T-cell (primary cell): Measurements from ENCODE around the gene TMEM223. TPM values are rescaled to one million over a fixed set of nuclear protein-coding genes. Genes with fewer than 3 reads are reported as not detected.
"Not testable (repeated sequence)": the region's sequence is repeated elsewhere in the genome, so short reads cannot be mapped to it uniquely, and the experiment has no call there.

Experiments
- ATAC-seq, 4 experiments: fragments of 200-7000 bp in 3 of 4; fragments of 150-1000 bp in 1 of 4; cut with Tn5 transposase; replicated peaks in 1 of 4; 1 replicate in 3 of 4; 2 replicates in 1 of 4; pipeline ENCODE4 v1.10.0; 2021; ENCODE audit warnings: moderate library complexity in 3 of 4, mild to moderate bottlenecking in 2 of 4, moderate number of reproducible peaks in 1 of 4
- CTCF ChIA-PET, 2 donors: fragments of 300-600 bp; sonication (Branson Sonifier 250); formaldehyde crosslinking; loops; one replicate each; lab custom pipeline; 2022; ENCODE audit warnings: antibody characterized with exemption in 2 of 2; lab: Charles Lee
- POLR2A ChIA-PET, 2 donors: fragments of 300-600 bp; sonication (Branson Sonifier 250); formaldehyde crosslinking; loops; one replicate each; lab custom pipeline; 2022; ENCODE audit warnings: antibody characterized with exemption in 2 of 2; lab: Charles Lee
- DNase-seq, 35 experiments: peaks; one replicate each; pipeline versions ENCODE4 v3.0.0 to v3.0.0-alpha.2; 2013 to 2023
- H3K27ac ChIP-seq: one replicate; pipeline ENCODE4 v1.5.1; 2013; ENCODE audit warnings: low read length
- H3K27me3 ChIP-seq, 2 experiments: replicated peaks in 1 of 2; 1 replicate in 1 of 2; 2 replicates in 1 of 2; pipeline versions ENCODE4 v1.6.1 to v1.7.0; 2013; ENCODE audit warnings: low read length in 1 of 2, mixed read lengths in 1 of 2; ENCODE audit not compliant: control insufficient read depth in 2 of 2, insufficient read depth in 2 of 2; ENCODE audit errors: extremely low read depth in 1 of 2
- H3K36me3 ChIP-seq, 2 donors: 1 replicate in 1 of 2; 2 replicates in 1 of 2; pipeline versions ENCODE4 v1.6.1 to v1.7.0; 2013; ENCODE audit warnings: low read length in 1 of 2; ENCODE audit not compliant: control insufficient read depth in 2 of 2, insufficient read depth in 1 of 2; ENCODE audit errors: extremely low read depth in 1 of 2
- H3K4me1 ChIP-seq, 2 experiments: 1 replicate in 1 of 2; 2 replicates in 1 of 2; pipeline versions ENCODE4 v1.6.1 to v1.7.0; 2013; ENCODE audit warnings: low read length in 2 of 2, mixed read lengths in 1 of 2; ENCODE audit not compliant: insufficient read depth in 2 of 2, control insufficient read depth in 1 of 2; ENCODE audit errors: extremely low read depth in 1 of 2
- H3K4me3 ChIP-seq, 2 donors: 1 replicate in 1 of 2; 2 replicates in 1 of 2; pipeline versions ENCODE4 v1.5.1 to v1.7.0; 2013; ENCODE audit warnings: mild to moderate bottlenecking in 2 of 2, low read length in 1 of 2, moderate library complexity in 1 of 2; ENCODE audit not compliant: control insufficient read depth in 1 of 2; ENCODE audit errors: extremely low read depth in 1 of 2
- H3K9me3 ChIP-seq: 2 replicates; pipeline ENCODE4 v1.7.0; 2013
- H3K27ac Mint-ChIP-seq, 2 donors: one replicate each; pipeline ENCODE4 v1.8.0; 2020 to 2021; ENCODE audit warnings: mild to moderate bottlenecking in 2 of 2, mixed read lengths in 2 of 2
- H3K27me3 Mint-ChIP-seq, 2 donors: one replicate each; pipeline ENCODE4 v1.8.0; 2021 to 2022; ENCODE audit warnings: mixed read lengths in 2 of 2
- H3K36me3 Mint-ChIP-seq: one replicate; pipeline ENCODE4 v1.8.0; 2021; ENCODE audit warnings: mixed read lengths
- H3K4me1 Mint-ChIP-seq, 3 donors: one replicate each; pipeline ENCODE4 v1.8.0; 2020 to 2022; ENCODE audit warnings: mixed read lengths in 3 of 3, mild to moderate bottlenecking in 1 of 3
- H3K4me3 Mint-ChIP-seq, 3 donors: one replicate each; pipeline ENCODE4 v1.8.0; 2020 to 2022; ENCODE audit warnings: mild to moderate bottlenecking in 3 of 3, mixed read lengths in 3 of 3, moderate library complexity in 3 of 3
- H3K9me3 Mint-ChIP-seq, 3 donors: one replicate each; pipeline ENCODE4 v1.8.0; 2020 to 2022; ENCODE audit warnings: mixed read lengths in 3 of 3
- WGBS: methylation state at CpG from one replicate; pipeline ENCODE4 v1.1.5; 2013; ENCODE audit warnings: missing lambda C conversion rate; ENCODE audit not compliant: insufficient coverage; 5-methylcytosine and 5-hydroxymethylcytosine counted together
- total RNA-seq, 35 experiments: library from RNA in 6 of 35; stranded (reverse) in 6 of 35; fragments of 120-200 nt in 1 of 35; gene quantifications; one replicate each; pipeline versions ENCODE4 v1.2.1 to v1.2.4 and lab custom pipeline; 2013 to 2026

TMEM223 gene
- total RNA-seq, 5 donors from 2014 or later (not counting 1 experiment from before 2014, with no cell fraction given): 11.2 to 27.6 (median 23.0) TPM

- peaks cover 4 to 37% of the 10 kb centered on the region in 2 experiments for H3K4me1 ChIP-seq
- WGBS: under 1% methylated on average over 41 of the region's 47 CpGs
- H3K4me3 Mint-ChIP-seq: peak within 1 kb of the TSS; percentile 83 to 97 (median 91)
- peaks cover 15 to 30% (median 28%) of the 10 kb centered on the region in 3 donors for H3K4me1 Mint-ChIP-seq
- ATAC-seq (peak; percentile 94 to 95 (median 95)), DNase-seq (peak; percentile 92 to 99 (median 96))
- ChIA-PET CTCF (interaction anchor here (0.5 to 2.1 kb wide), 32 partner anchors 9 to 364 kb away, joined by 3 to 32 read pairs (median 4); partner anchors contain the start of genes TMEM179B (in 2 of the 2), C11orf98 (in 1 of the 2), CSKMT (in 1 of the 2) and HNRNPUL2 (in 1 of the 2)), POLR2A (interaction anchor here (0.5 to 2.0 kb wide), 24 partner anchors 8 to 180 kb away, joined by 3 to 20 read pairs (median 5); partner anchors contain the start of genes C11orf98 (in 1 of the 2), CSKMT (in 1 of the 2), EEF1G (in 1 of the 2) and HNRNPUL2 (in 1 of the 2))
- no peaks in the 10 kb centered on the region for H3K9me3 ChIP-seq
- no peaks in the 10 kb centered on the region for H3K27me3 ChIP-seq
- peak within 1 kb of the TSS; percentile 81 to 88 for H3K4me3 ChIP-seq
- H3K27ac ChIP-seq: peak within 1 kb of the TSS; percentile 76
- peaks cover 9% of the 10 kb centered on the region for H3K36me3 Mint-ChIP-seq
- no peaks in the 10 kb centered on the region for H3K27me3 Mint-ChIP-seq
- H3K9me3 Mint-ChIP-seq: no peaks in the 10 kb centered on the region
- peaks cover 9 to 29% of the 10 kb centered on the region in 2 donors for H3K36me3 ChIP-seq
- H3K27ac Mint-ChIP-seq: peak within 1 kb of the TSS; percentile 96 to 99
Observed at GRCh38 chr11:62753736-62754603, 37.8 kb downstream of the TMEM223 start, which contains the start of gene ZBTB3. TSS of gene ZBTB3 (minus strand) at chr11:62754160. CDS start at chr11:62753664, 496 bp downstream.

GRCh38 chr11:62752994-62753735, 38.6 kb downstream of the TMEM223 start:
- H3K4me3 Mint-ChIP-seq: peak overlapping the region; percentile 83 to 97 (median 91)
- peak overlapping the region; percentile 81 to 88 for H3K4me3 ChIP-seq
- H3K36me3 ChIP-seq: peaks cover 9 to 31% of the 10 kb centered on the region in 2 donors
- H3K9me3 Mint-ChIP-seq: no peaks in the 10 kb centered on the region
- H3K9me3 ChIP-seq: no peaks in the 10 kb centered on the region
- DNase-seq: peak in 1 of 35 experiments; percentile 6
- no peaks in the 10 kb centered on the region for H3K27me3 ChIP-seq
- 65% methylated on average over 7 of the region's 15 CpGs for WGBS
- POLR2A ChIA-PET: interaction anchor here (0.5 to 2.0 kb wide), 19 partner anchors 9 to 179 kb away, joined by 3 to 20 read pairs (median 6); partner anchors contain the start of genes C11orf98 (in 1 of the 2), CSKMT (in 1 of the 2), EEF1G (in 1 of the 2) and HNRNPUL2 (in 1 of the 2)
- H3K4me1 Mint-ChIP-seq: peaks cover 19 to 33% (median 31%) of the 10 kb centered on the region in 3 donors
- peak overlapping the region; percentile 96 to 99 for H3K27ac Mint-ChIP-seq
- no peaks in the 10 kb centered on the region for H3K27me3 Mint-ChIP-seq
- H3K36me3 Mint-ChIP-seq: peaks cover 12% of the 10 kb centered on the region
- peaks cover 4 to 37% of the 10 kb centered on the region in 2 experiments for H3K4me1 ChIP-seq
- no peak for ATAC-seq
- CTCF ChIA-PET: interaction anchor here (0.5 to 2.1 kb wide), 25 partner anchors 9 to 359 kb away, joined by 3 to 32 read pairs (median 4); partner anchors contain the start of genes C11orf98 (in 1 of the 2), CSKMT (in 1 of the 2), HNRNPUL2 (in 1 of the 2) and SLC3A2 (in 1 of the 2)
- peak overlapping the region; percentile 62 for H3K27ac ChIP-seq

DNA sequence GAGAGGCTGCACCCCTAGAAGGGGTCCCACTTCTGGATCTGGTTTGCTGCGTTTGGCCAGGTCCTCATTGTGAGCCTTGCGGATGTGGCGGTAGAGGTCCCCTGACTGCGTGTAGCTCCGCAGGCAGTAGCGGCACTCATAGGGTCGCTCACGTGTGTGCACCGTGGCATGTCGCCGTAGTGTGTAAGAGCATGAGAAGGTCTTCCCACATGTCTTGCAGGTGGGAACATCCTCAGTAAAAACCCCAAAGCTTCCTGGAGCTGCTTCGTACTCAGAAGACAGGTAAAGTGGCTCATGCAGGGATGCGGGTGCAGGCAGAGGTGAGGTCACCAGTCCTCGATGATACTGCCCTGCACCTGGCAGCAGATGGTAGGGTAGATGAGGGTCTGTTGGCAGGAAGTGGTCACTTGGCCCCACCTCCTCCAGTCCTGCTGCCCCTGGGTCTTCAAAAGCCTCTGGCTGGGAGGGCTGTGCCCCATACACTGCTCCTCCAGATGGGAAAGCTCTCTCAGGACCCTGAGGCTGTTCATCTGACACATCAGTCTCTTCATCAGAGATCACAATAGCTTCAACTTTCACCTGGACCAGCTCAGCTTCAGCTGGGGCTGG, 39.5 kb downstream of the TMEM223 start:
- H3K4me3 Mint-ChIP-seq: peak overlapping the region in 2 of 3 donors; percentile 55 to 83
- no peaks in the 10 kb centered on the region for H3K27me3 Mint-ChIP-seq
- Histone ChIP-seq H3K36me3 (peaks cover 9 to 31% of the 10 kb centered on the region in 2 donors), H3K4me3 (no peak overlapping the region), H3K27me3 (no peaks in the 10 kb centered on the region), H3K4me1 (peaks cover 4 to 37% of the 10 kb centered on the region in 2 experiments), H3K27ac (peak overlapping the region; percentile 62), H3K9me3 (no peaks in the 10 kb centered on the region)
- ATAC-seq (no peak), DNase-seq (no peak)
- 94% methylated on average over 12 of the region's 14 CpGs for WGBS
- H3K27ac Mint-ChIP-seq: peak overlapping the region; percentile 96 to 99
- H3K36me3 Mint-ChIP-seq: peaks cover 12% of the 10 kb centered on the region
- ChIA-PET POLR2A (interaction anchor here in 1 of 2 donors (0.6 kb wide), 1 partner anchor 118 kb away, joined by 4 read pairs; no protein-coding TSS in a partner anchor), CTCF (no interaction called here)
- H3K9me3 Mint-ChIP-seq: no peaks in the 10 kb centered on the region
- peaks cover 19 to 34% (median 31%) of the 10 kb centered on the region in 3 donors for H3K4me1 Mint-ChIP-seq

GRCh38 chr11:62749931-62750330, 41.9 kb downstream of the TMEM223 start:
- H3K36me3 Mint-ChIP-seq: peaks cover 12% of the 10 kb centered on the region
- peak overlapping the region in 1 of 2 donors; percentile 58 for H3K27ac Mint-ChIP-seq
- DNase-seq, H3K9me3 Mint-ChIP-seq, H3K4me3 Mint-ChIP-seq, H3K27me3 Mint-ChIP-seq, H3K27ac ChIP-seq, POLR2A ChIA-PET, H3K9me3 ChIP-seq, ATAC-seq, H3K4me3 ChIP-seq, H3K27me3 ChIP-seq: not testable (repeated sequence)
- H3K36me3 ChIP-seq: peaks cover 9 to 31% of the 10 kb centered on the region in 2 donors
- peaks cover 4 to 37% of the 10 kb centered on the region in 2 experiments for H3K4me1 ChIP-seq
- 100% methylated on average over 1 of the region's 5 CpGs for WGBS
- CTCF ChIA-PET: interaction anchor here in 1 of 2 donors (1.0 kb wide), 1 partner anchor 22 kb away, joined by 3 read pairs; the partner anchor contains the start of gene HNRNPUL2
- H3K4me1 Mint-ChIP-seq: peaks cover 19 to 34% (median 31%) of the 10 kb centered on the region in 3 donors

DNA sequence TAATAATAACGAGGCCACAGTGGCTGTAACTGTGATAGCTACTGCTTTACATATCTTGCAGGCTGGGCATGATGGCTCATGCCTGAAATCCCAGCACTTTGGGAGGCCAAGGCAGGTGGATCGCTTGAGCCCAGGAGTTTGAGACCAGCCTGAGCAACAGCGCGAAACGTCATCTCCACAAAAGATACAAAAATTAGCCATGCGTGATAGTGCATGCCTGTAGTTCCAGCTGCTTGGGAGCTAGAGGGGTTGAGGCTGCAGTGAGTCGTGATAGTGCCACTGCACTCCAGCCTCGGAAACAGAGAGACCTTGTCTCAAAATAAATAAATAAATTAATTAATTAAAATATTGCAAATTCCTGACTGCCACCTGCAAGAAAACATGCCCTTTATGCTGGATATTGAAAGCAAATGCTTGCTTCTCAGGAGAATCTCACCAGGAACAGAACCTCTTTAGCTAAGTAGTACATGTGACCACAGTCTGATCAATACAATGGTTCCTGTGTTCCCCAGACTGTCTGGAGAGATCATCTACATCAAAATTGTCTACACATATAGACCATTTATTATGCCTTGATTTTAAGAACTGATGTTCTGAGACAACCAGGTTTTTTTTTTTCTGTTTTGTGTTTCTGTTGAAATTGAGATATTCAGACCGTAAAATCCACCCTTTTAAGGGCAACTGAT, 44.2 kb downstream of the TMEM223 start:
- H3K36me3 Mint-ChIP-seq: peaks cover 12% of the 10 kb centered on the region
- POLR2A ChIA-PET: interaction anchor here in 1 of 2 donors (0.6 kb wide), 1 partner anchor 71 kb away, joined by 14 read pairs; no protein-coding TSS in a partner anchor
- ATAC-seq (no peak), DNase-seq (no peak)
- CTCF ChIA-PET: interaction anchor here in 1 of 2 donors (0.7 to 1.0 kb wide), 3 partner anchors 137 to 1351 kb away, joined by 3 read pairs; no protein-coding TSS in a partner anchor
- H3K27me3 Mint-ChIP-seq: no peaks in the 10 kb centered on the region
- no peaks in the 10 kb centered on the region for H3K9me3 Mint-ChIP-seq
- H3K27ac Mint-ChIP-seq: no peak overlapping the region
- H3K4me3 ChIP-seq: no peak overlapping the region
- no peaks in the 10 kb centered on the region for H3K9me3 ChIP-seq
- no peak overlapping the region for H3K27ac ChIP-seq
- H3K27me3 ChIP-seq: no peaks in the 10 kb centered on the region
- H3K4me3 Mint-ChIP-seq: no peak overlapping the region
- H3K4me1 ChIP-seq: peaks cover 0 to 19% of the 10 kb centered on the region in 2 experiments
- WGBS: 93% methylated on average over 2 of the region's 9 CpGs
- H3K36me3 ChIP-seq: peaks cover 9 to 24% of the 10 kb centered on the region in 2 donors
- H3K4me1 Mint-ChIP-seq: peaks cover 9 to 21% (median 16%) of the 10 kb centered on the region in 3 donors
